HEK293T (cell line): Measurements from ENCODE around the gene METTL23.

Experiments
- BHLHE40 ChIP-seq: fragments of 450-650 bp; IDR thresholded peaks from 2 replicates; pipeline ENCODE4 v1.6.1; 2016; ENCODE audit warnings: mild to moderate bottlenecking, moderate library complexity, borderline replicate concordance
- CTBP1 ChIP-seq: fragments of 450-650 bp; IDR thresholded peaks from 2 replicates; pipeline ENCODE4 v1.6.1; 2016; ENCODE audit warnings: borderline replicate concordance
- HDGF ChIP-seq: fragments of 450-650 bp; IDR thresholded peaks from 2 replicates; pipeline ENCODE4 v1.6.1; 2017; ENCODE audit warnings: antibody characterized with exemption, borderline replicate concordance
- L3MBTL2 ChIP-seq: fragments of 450-650 bp; conservative IDR thresholded peaks from 2 replicates; pipeline ENCODE4 v1.6.1; 2016; ENCODE audit warnings: mild to moderate bottlenecking
- TARDBP ChIP-seq: fragments of 450-650 bp; IDR thresholded peaks from 2 replicates; pipeline ENCODE4 v1.6.1; 2016

DNA sequence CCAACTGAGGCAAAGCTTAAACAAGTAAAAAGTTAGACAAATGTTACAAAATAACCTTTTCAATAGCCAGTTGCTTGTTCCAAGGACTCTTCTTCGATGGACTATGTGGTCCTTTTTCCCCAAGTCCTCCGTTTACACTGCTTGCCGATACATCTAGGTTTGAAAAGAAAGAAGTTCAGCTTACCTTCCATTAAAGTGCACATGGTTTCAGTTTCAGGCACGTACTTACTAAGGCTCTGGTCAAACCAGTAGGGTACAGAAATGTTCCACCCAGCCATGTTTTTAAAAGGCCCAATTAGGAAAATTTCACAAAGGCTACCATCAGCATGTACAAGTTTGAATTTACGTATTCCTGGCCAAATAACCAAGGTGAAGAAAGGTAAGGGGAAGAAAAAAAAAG lies 8.4 kb downstream of the METTL23 start:
- TF ChIP-seq BHLHE40 (no peak), CTBP1 (no peak), L3MBTL2 (no peak), TARDBP (no peak), HDGF (no peak)
